Mesenchymal stem cell (in vitro differentiated cells and primary cell): Measurements from ENCODE around the gene PTPRR.

Experiments used
- DNase-seq: peaks from one replicate; pipeline ENCODE4 v3.0.0-alpha.2; 2013
- H2AFZ ChIP-seq: one replicate; pipeline ENCODE4 v1.6.1; 2013; ENCODE audit warnings: low read depth, mild to moderate bottlenecking, control low read depth, inconsistent platforms, low read length, moderate library complexity
- H2AK5ac ChIP-seq: 2 replicates; pipeline ENCODE4 v1.6.1; 2013; ENCODE audit warnings: low read length, moderate library complexity, mild to moderate bottlenecking, inconsistent platforms; ENCODE audit not compliant: severe bottlenecking
- H2BK120ac ChIP-seq: one replicate; pipeline ENCODE4 v1.6.1; 2013; ENCODE audit warnings: low read depth, mild to moderate bottlenecking, inconsistent platforms, low read length, moderate library complexity
- H2BK12ac ChIP-seq, 2 experiments: one replicate each; pipeline ENCODE4 v1.6.1; 2013; ENCODE audit warnings: inconsistent platforms in 2 of 2, low read length in 2 of 2, mild to moderate bottlenecking in 2 of 2, moderate library complexity in 2 of 2, control low read depth in 1 of 2
- H2BK15ac ChIP-seq: one replicate; pipeline ENCODE4 v1.6.1; 2013; ENCODE audit warnings: mild to moderate bottlenecking, low read depth, inconsistent platforms; ENCODE audit not compliant: poor library complexity, severe bottlenecking
- H2BK5ac ChIP-seq: 2 replicates; pipeline ENCODE4 v1.6.1; 2013; ENCODE audit warnings: low read depth, mild to moderate bottlenecking, low read length, control low read depth, inconsistent platforms; ENCODE audit not compliant: poor library complexity, severe bottlenecking
- H3K14ac ChIP-seq, 2 experiments: one replicate each; pipeline ENCODE4 v1.6.1; 2013; ENCODE audit warnings: inconsistent platforms in 2 of 2, low read length in 2 of 2, control low read depth in 1 of 2, mild to moderate bottlenecking in 1 of 2, moderate library complexity in 1 of 2
- H3K18ac ChIP-seq, 2 experiments: one replicate each; pipeline ENCODE4 v1.6.1; 2013; ENCODE audit warnings: inconsistent platforms in 2 of 2, low read length in 2 of 2, control low read depth in 1 of 2, low read depth in 1 of 2, mild to moderate bottlenecking in 1 of 2
- H3K23ac ChIP-seq, 2 experiments: one replicate each; pipeline ENCODE4 v1.6.1; 2013; ENCODE audit warnings: inconsistent platforms in 2 of 2, low read length in 2 of 2, mild to moderate bottlenecking in 2 of 2, moderate library complexity in 2 of 2, control low read depth in 1 of 2
- H3K27ac ChIP-seq: 2 replicates; pipeline ENCODE4 v1.5.1; 2013; ENCODE audit warnings: mild to moderate bottlenecking, moderate library complexity, low read length, control low read depth, inconsistent platforms; ENCODE audit not compliant: poor library complexity, severe bottlenecking
- H3K27me3 ChIP-seq, 2 experiments: 2 replicates each; pipeline versions ENCODE4 v1.6.1 to v1.7.0; 2013; ENCODE audit warnings: low read length in 2 of 2, mild to moderate bottlenecking in 2 of 2, moderate library complexity in 2 of 2, control low read depth in 1 of 2, inconsistent platforms in 1 of 2; ENCODE audit not compliant: control insufficient read depth in 1 of 2, insufficient read depth in 1 of 2
- H3K36me3 ChIP-seq, 2 experiments: 2 replicates each; pipeline versions ENCODE4 v1.6.1 to v1.7.0; 2013; ENCODE audit warnings: low read length in 2 of 2, control low read depth in 1 of 2, inconsistent platforms in 1 of 2, low read depth in 1 of 2, mild to moderate bottlenecking in 1 of 2; ENCODE audit not compliant: insufficient read depth in 2 of 2, control insufficient read depth in 1 of 2
- H3K4ac ChIP-seq, 2 experiments: one replicate each; pipeline ENCODE4 v1.6.1; 2013; ENCODE audit warnings: inconsistent platforms in 2 of 2, low read length in 2 of 2, mild to moderate bottlenecking in 2 of 2, moderate library complexity in 2 of 2, control low read depth in 1 of 2, low read depth in 1 of 2
- H3K4me1 ChIP-seq: 2 replicates; pipeline ENCODE4 v1.6.1; 2013; ENCODE audit warnings: low read depth, low read length, control low read depth; ENCODE audit not compliant: control insufficient read depth, insufficient read depth
- H3K4me2 ChIP-seq: 2 replicates; pipeline ENCODE4 v1.6.1; 2013; ENCODE audit warnings: low read length, mild to moderate bottlenecking, inconsistent platforms; ENCODE audit not compliant: poor library complexity, severe bottlenecking
- H3K4me3 ChIP-seq, 2 experiments: 2 replicates each; pipeline versions ENCODE4 v1.5.1 to v1.7.0; 2013; ENCODE audit warnings: low read length in 2 of 2, mild to moderate bottlenecking in 2 of 2, control low read depth in 1 of 2, low read depth in 1 of 2; ENCODE audit not compliant: insufficient read depth in 1 of 2
- H3K79me1 ChIP-seq: replicated peaks from 2 replicates; pipeline ENCODE4 v1.6.1; 2013; ENCODE audit warnings: mild to moderate bottlenecking, control low read depth, low read length, inconsistent platforms; ENCODE audit not compliant: poor library complexity, severe bottlenecking
- H3K9ac ChIP-seq: 2 replicates; pipeline ENCODE4 v1.7.0; 2013; ENCODE audit warnings: mild to moderate bottlenecking, low read length, moderate library complexity
- H3K9me3 ChIP-seq: 2 replicates; pipeline ENCODE4 v1.7.0; 2013; ENCODE audit warnings: mild to moderate bottlenecking, low read length; ENCODE audit not compliant: control insufficient read depth
- H4K8ac ChIP-seq: one replicate; pipeline ENCODE4 v1.6.1; 2013; ENCODE audit warnings: inconsistent platforms, mild to moderate bottlenecking, low read length, moderate library complexity
- H4K91ac ChIP-seq: one replicate; pipeline ENCODE4 v1.6.1; 2013; ENCODE audit warnings: mild to moderate bottlenecking, low read length, inconsistent platforms
- WGBS: methylation state at CpG from one replicate; pipeline ENCODE4 v1.1.7; 2013; ENCODE audit warnings: mixed read lengths; 5-methylcytosine and 5-hydroxymethylcytosine counted together

PTPRR gene

DNA sequence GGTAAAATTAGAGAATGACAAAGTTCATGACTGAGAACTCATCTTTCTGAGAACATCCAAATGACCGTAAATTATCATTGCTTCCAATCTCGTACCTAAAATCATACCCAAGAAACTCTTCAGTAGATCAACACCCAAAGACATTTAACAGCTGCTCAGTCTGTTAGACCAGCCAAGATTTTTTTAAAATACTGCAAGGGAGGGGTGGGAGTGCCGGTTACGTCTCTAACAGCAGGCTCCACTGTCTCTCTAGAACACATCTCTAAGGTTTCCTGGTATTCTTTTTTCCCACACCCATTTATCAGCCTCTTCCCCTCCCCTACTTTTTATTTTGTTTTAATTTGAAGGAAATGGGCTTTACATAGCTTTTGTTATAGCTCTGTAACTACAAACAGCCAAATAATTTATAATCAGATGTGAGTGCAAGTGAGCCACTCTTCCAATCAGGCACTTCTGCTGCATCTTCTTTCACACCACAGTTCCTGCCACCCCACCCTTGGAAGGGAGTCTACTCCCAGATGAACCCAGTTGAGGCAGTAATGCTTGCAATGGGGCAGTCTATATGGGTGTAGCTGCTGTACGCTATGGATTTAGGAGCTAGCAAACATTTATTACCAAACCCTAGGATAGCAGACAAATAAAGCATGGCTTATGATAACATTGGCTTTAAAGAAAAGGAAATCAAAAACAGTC is 305.2 kb downstream of the PTPRR start:
- Histone ChIP-seq H3K9ac (no peak overlapping the region), H3K18ac (no peak overlapping the region), H3K4me1 (no peaks in the 10 kb centered on the region), H2AFZ (no peak overlapping the region), H3K27ac (no peak overlapping the region), H2BK15ac (no peak overlapping the region), H2BK120ac (no peak overlapping the region), H3K4ac (no peak overlapping the region), H2AK5ac (no peak overlapping the region), H4K8ac (no peak overlapping the region), H3K4me2 (no peak overlapping the region), H4K91ac (no peak overlapping the region), H3K14ac (no peak overlapping the region), H3K27me3 (peaks cover 0 to 6% of the 10 kb centered on the region in 2 experiments), H3K36me3 (no peaks in the 10 kb centered on the region), H3K23ac (no peak overlapping the region), H2BK5ac (no peak overlapping the region), H3K4me3 (no peak overlapping the region), H2BK12ac (no peak overlapping the region), H3K79me1 (no peaks in the 10 kb centered on the region), H3K9me3 (no peaks in the 10 kb centered on the region)
- DNase-seq = no peak
- 62% methylated on average over 2 of the region's 5 CpGs for WGBS

DNA sequence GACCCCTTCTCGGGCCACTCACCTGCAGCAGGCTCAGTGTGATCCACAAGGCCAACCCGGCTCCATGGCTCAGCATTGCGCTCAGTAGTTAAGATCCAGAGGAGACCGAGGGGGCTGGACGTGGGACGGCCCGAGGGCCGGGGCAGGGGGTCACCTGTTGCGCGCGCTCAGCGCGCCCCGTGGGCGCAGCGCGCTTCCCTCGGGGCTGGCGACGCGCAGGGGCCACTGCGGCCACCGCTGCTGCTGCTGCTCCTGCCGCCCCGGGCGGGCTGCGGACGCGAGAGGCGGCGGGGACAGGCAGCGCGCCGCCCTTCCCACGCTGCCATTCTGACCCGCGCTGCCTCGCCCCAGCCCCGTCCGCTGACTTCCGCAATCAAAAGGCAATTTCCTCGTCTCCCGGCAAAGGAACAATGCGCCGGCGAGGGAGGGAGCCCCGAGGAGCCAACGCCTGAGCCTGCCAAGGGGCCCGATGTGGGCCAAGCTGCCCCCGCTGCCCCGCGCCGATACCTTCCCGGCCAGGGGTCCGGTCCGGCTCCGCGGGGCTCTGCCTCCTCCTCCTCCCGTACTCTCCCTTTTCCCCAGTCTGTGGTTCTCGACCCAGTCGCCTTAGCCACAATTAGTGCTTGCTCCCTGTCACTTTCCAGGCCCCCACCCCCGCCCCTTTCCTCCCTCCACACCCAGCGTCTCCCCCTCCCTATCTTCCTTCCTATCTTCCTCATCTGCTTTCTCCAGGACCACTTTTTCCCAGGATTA is 310.6 kb downstream of the PTPRR start:
- H2BK5ac ChIP-seq = no peak overlapping the region
- WGBS = under 1% methylated on average over 62 of the region's 63 CpGs

DNA sequence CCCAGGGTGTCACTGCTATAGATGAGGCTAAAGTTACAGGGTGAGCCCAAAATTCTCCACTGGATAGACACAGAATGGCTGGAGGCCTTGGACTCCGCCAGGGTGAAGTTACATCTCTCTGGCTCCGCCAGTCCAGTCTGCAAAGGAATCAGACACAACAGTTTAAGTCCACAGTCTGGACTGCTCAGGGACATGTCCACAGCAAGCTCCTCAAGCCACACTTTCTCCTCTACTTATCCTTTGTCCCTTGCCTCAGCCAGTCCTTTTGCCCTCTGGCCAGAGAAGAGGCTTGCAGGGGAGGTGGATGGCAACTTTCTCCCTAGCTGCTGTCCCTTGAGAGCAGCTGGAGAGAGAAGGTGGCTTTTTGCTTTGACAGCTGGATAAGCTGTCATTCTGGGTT is 311.3 kb downstream of the PTPRR start:
- Histone ChIP-seq H3K14ac (no peak overlapping the region), H3K4ac (no peak overlapping the region), H3K9me3 (peaks cover 6% of the 10 kb centered on the region), H3K36me3 (no peaks in the 10 kb centered on the region), H2BK12ac (no peak overlapping the region), H3K18ac (no peak overlapping the region), H3K79me1 (no peaks in the 10 kb centered on the region), H3K4me3 (peak overlapping the region in 1 of 2 experiments; percentile 79), H3K4me2 (peak overlapping the region; percentile 94), H3K23ac (no peak overlapping the region), H2BK120ac (no peak overlapping the region), H4K8ac (no peak overlapping the region), H3K27ac (no peak overlapping the region), H2BK5ac (no peak overlapping the region), H3K4me1 (peaks cover 9% of the 10 kb centered on the region), H2AK5ac (no peak overlapping the region), H2BK15ac (no peak overlapping the region), H4K91ac (no peak overlapping the region), H3K27me3 (peaks cover 0 to 16% of the 10 kb centered on the region in 2 experiments), H3K9ac (peak overlapping the region; percentile 74), H2AFZ (no peak overlapping the region)
- no peak for DNase-seq
- WGBS = 95% methylated on average over 2 of the region's 2 CpGs

More for the DNA sequence above, 310.6 kb downstream of the PTPRR start:
- no peak overlapping the region for H2AK5ac ChIP-seq
- peak overlapping the region; percentile 89 for H2BK120ac ChIP-seq
- H3K14ac ChIP-seq = peak overlapping the region in 1 of 2 experiments; percentile 81
- peak overlapping the region in 1 of 2 experiments; percentile 86 for H2BK12ac ChIP-seq
- peak overlapping the region; percentile 77 to 79 for H3K4me3 ChIP-seq
- no peak overlapping the region for H3K27ac ChIP-seq
- peak; percentile 22 for DNase-seq
- H3K9ac ChIP-seq = peak overlapping the region; percentile 74
- peak overlapping the region; percentile 69 for H4K8ac ChIP-seq
- peak overlapping the region; percentile 49 to 73 for H3K4ac ChIP-seq
- H3K79me1 ChIP-seq = no peaks in the 10 kb centered on the region
- no peaks in the 10 kb centered on the region for H3K9me3 ChIP-seq
- H3K4me1 ChIP-seq = peaks cover 9% of the 10 kb centered on the region
- no peaks in the 10 kb centered on the region for H3K36me3 ChIP-seq
- peak overlapping the region; percentile 76 for H2AFZ ChIP-seq
- peaks cover 0 to 16% of the 10 kb centered on the region in 2 experiments for H3K27me3 ChIP-seq
- peak overlapping the region; percentile 48 for H2BK15ac ChIP-seq
- H3K23ac ChIP-seq = peak overlapping the region in 1 of 2 experiments; percentile 29
- peak overlapping the region; percentile 94 for H3K4me2 ChIP-seq
- peak overlapping the region; percentile 37 to 73 for H3K18ac ChIP-seq
- H4K91ac ChIP-seq = no peak overlapping the region

DNA sequence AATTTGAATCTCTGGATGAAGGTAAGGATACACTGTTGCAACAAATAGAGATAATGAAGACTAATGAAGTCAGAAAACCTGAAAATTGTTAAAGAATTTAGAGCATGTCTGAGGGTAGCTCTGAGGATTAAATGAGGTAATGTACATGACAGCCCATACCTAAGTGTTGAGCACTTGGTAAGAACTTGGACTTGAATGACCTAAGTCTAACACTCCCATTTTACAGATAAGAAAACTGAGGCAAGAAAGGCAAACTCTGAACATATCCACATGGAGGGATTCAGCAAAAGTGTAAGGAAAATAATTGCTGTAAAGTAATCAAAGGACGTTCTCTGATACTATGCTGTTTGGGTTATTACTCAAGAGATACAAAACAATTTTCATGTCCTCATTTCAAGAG is 312.4 kb downstream of the PTPRR start:
- no CpG with 5 or more reads among the region's 1 CpG for WGBS
- H3K9ac ChIP-seq = no peak overlapping the region
- no peak overlapping the region for H3K4ac ChIP-seq
- H2AFZ ChIP-seq = no peak overlapping the region
- peaks cover 6% of the 10 kb centered on the region for H3K9me3 ChIP-seq
- no peak overlapping the region for H3K4me3 ChIP-seq
- H3K79me1 ChIP-seq = no peaks in the 10 kb centered on the region
- H3K23ac ChIP-seq = no peak overlapping the region
- peaks cover 0 to 14% of the 10 kb centered on the region in 2 experiments for H3K27me3 ChIP-seq
- H3K4me1 ChIP-seq = peaks cover 9% of the 10 kb centered on the region
- no peak overlapping the region for H3K18ac ChIP-seq
- H3K4me2 ChIP-seq = no peak overlapping the region
- H2AK5ac ChIP-seq = no peak overlapping the region
- no peak overlapping the region for H2BK120ac ChIP-seq
- no peaks in the 10 kb centered on the region for H3K36me3 ChIP-seq
- H4K91ac ChIP-seq = no peak overlapping the region
- no peak overlapping the region for H3K14ac ChIP-seq
- H2BK5ac ChIP-seq = no peak overlapping the region
- H4K8ac ChIP-seq = no peak overlapping the region
- H2BK12ac ChIP-seq = no peak overlapping the region
- DNase-seq = no peak
- no peak overlapping the region for H2BK15ac ChIP-seq
- no peak overlapping the region for H3K27ac ChIP-seq
